ENCODE results near the gene MSLN.

GRCh38 chr16:749010-749409, 11.5 kb upstream of the MSLN start:
- TF ChIP-seq ZNF274 (IDR thresholded peaks at IDR 0.05; ENCODE audit: low read depth, low read length) (no peak), YY1 (IDR thresholded peaks at IDR 0.05; ENCODE audit: insufficient read depth, insufficient read length) (no peak)

Measured in NT2/D1 (cell line).